PC-3 (cell line): Measurements from ENCODE around the gene OR2D3. TPM values are rescaled to one million over a fixed set of nuclear protein-coding genes. Genes with fewer than 3 reads are reported as not detected.

Experiments
- ATAC-seq: fragments of 200-7000 bp; cut with Tn5 transposase; 2 replicates; pipeline ENCODE4 v1.9.1; 2020; ENCODE audit warnings: mild to moderate bottlenecking, moderate library complexity
- BruUV-seq: library from RNA; stranded (reverse); fragments of 400-500 nt; replicated peaks from 2 replicates; lab custom pipeline; 2021; lab: Mats Ljungman, UMichigan
- CTCF ChIA-PET: fragments of 300-600 bp; sonication (Branson Sonifier 250); formaldehyde crosslinking; loops from one replicate; lab custom pipeline; 2022; ENCODE audit warnings: antibody characterized with exemption; lab: Charles Lee
- POLR2A ChIA-PET: fragments of 300-600 bp; sonication (Branson Sonifier 250); formaldehyde crosslinking; loops from one replicate; lab custom pipeline; 2022; ENCODE audit warnings: antibody characterized with exemption; ENCODE audit not compliant: unreplicated experiment; lab: Charles Lee
- DNase-seq: peaks from one replicate; pipeline ENCODE4 v3.0.0-alpha.2; 2015
- H2AFZ ChIP-seq: fragments of 300-600 bp; sonication (generic); 2 replicates; pipeline ENCODE4 v1.6.0; 2016; ENCODE audit warnings: antibody characterized with exemption, low read length
- H3F3A ChIP-seq: fragments of 300-600 bp; sonication (generic); one replicate; pipeline ENCODE4 v1.6.0; 2017; ENCODE audit warnings: antibody characterized with exemption, low read length, control low read depth, mild to moderate bottlenecking; ENCODE audit not compliant: unreplicated experiment
- H3K27ac ChIP-seq: fragments of 300-600 bp; sonication (generic); 2 replicates; pipeline ENCODE4 v1.5.1; 2016; ENCODE audit warnings: mild to moderate bottlenecking, low read length
- H3K27me3 ChIP-seq: fragments of 300-600 bp; sonication (generic); 2 replicates; pipeline ENCODE4 v1.6.1; 2016; ENCODE audit warnings: low read length, mixed read lengths
- H3K36me3 ChIP-seq: fragments of 300-600 bp; sonication (generic); 2 replicates; pipeline ENCODE4 v1.6.1; 2016; ENCODE audit warnings: low read depth, mixed run types, low read length, mixed read lengths
- H3K4me1 ChIP-seq: fragments of 300-600 bp; sonication (generic); 2 replicates; pipeline ENCODE4 v1.5.1; 2016; ENCODE audit warnings: low read length; ENCODE audit not compliant: insufficient read depth
- H3K4me2 ChIP-seq: fragments of 300-600 bp; sonication (generic); 2 replicates; pipeline ENCODE4 v1.6.0; 2016; ENCODE audit warnings: low read length
- H3K4me3 ChIP-seq: fragments of 300-600 bp; sonication (generic); 2 replicates; pipeline ENCODE4 v1.5.1; 2016; ENCODE audit warnings: mild to moderate bottlenecking, low read length, mixed read lengths
- H3K79me2 ChIP-seq: fragments of 300-600 bp; sonication (generic); 2 replicates; pipeline ENCODE4 v1.6.1; 2017; ENCODE audit warnings: low read length, mixed read lengths
- H3K9ac ChIP-seq: fragments of 300-600 bp; sonication (generic); 2 replicates; pipeline ENCODE4 v1.6.0; 2016; ENCODE audit warnings: mild to moderate bottlenecking, low read length
- H3K9me2 ChIP-seq: fragments of 300-600 bp; sonication (generic); replicated peaks from 2 replicates; pipeline ENCODE4 v1.6.1; 2016; ENCODE audit warnings: mixed run types, low read length, mixed read lengths
- H3K9me3 ChIP-seq: fragments of 300-600 bp; sonication (generic); 2 replicates; pipeline ENCODE4 v1.6.1; 2016; ENCODE audit warnings: low read length, mixed read lengths
- H4K20me1 ChIP-seq: fragments of 300-600 bp; sonication (generic); 2 replicates; pipeline ENCODE4 v1.6.1; 2016; ENCODE audit warnings: low read length, mixed read lengths
- EZH2 ChIP-seq: fragments of 300-600 bp; sonication (generic); IDR thresholded peaks from one replicate; pipeline ENCODE4 v1.6.1; 2017; ENCODE audit warnings: antibody characterized with exemption, mild to moderate bottlenecking, low read length; ENCODE audit not compliant: unreplicated experiment
- EZH2phosphoT487 ChIP-seq: fragments of 300-600 bp; sonication (generic); IDR thresholded peaks from 2 replicates; pipeline ENCODE4 v1.6.1; 2018; ENCODE audit warnings: mild to moderate bottlenecking, antibody characterized with exemption, low read length, borderline replicate concordance
- intact Hi-C: fragments of 100-400 bp; cut with micrococcal nuclease; formaldehyde crosslinking; loops from 2 replicates; pipeline ENCODE4 v1.9.0; 2023
- total RNA-seq: library from RNA; depleted of rRNA; stranded (reverse); fragments of >200 nt; gene quantifications from 2 replicates; pipeline ENCODE4 v1.2.3, GENCODE V29; 2014
- TF ChIP-seq, protein P1 (sequence below): fragments of 300-600 bp; sonication (generic); conservative IDR thresholded peaks from 2 replicates; pipeline ENCODE4 v1.5.1; 2017; ENCODE audit warnings: antibody characterized with exemption, low read depth, mild to moderate bottlenecking, low read length

The OR2D3 gene
- total RNA-seq, 1 experiment from 2014 or later, result not detected

DNA sequence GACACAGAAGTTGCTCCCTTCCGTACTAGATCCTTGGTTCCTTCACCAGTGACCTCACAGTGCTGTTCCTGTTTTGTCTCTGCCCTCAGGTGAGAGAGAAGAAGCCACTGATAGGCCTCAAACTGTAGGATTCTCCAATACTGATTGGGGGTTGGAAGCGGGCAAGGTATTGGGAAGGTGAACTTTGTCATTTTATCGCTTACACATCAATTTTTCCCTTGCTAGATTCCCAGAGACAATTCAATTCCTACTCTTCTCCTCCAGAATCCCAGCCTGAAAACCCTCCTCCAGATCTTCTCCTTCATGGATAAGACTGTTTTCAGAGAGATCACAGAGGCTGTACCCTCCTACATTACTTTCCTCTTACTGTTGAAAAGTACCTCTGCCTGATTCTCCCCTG, 9.4 kb upstream of the OR2D3 start:
- no peak for ATAC-seq
- H3K4me2 ChIP-seq, result no peak overlapping the region
- no peaks in the 10 kb centered on the region for H3F3A ChIP-seq
- H3K4me1 ChIP-seq, result no peaks in the 10 kb centered on the region
- TF ChIP-seq EZH2phosphoT487, result no peak
- TF ChIP-seq, protein P1, sequence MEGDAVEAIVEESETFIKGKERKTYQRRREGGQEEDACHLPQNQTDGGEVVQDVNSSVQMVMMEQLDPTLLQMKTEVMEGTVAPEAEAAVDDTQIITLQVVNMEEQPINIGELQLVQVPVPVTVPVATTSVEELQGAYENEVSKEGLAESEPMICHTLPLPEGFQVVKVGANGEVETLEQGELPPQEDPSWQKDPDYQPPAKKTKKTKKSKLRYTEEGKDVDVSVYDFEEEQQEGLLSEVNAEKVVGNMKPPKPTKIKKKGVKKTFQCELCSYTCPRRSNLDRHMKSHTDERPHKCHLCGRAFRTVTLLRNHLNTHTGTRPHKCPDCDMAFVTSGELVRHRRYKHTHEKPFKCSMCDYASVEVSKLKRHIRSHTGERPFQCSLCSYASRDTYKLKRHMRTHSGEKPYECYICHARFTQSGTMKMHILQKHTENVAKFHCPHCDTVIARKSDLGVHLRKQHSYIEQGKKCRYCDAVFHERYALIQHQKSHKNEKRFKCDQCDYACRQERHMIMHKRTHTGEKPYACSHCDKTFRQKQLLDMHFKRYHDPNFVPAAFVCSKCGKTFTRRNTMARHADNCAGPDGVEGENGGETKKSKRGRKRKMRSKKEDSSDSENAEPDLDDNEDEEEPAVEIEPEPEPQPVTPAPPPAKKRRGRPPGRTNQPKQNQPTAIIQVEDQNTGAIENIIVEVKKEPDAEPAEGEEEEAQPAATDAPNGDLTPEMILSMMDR, result no peak
- no peak for TF ChIP-seq EZH2
- no peak overlapping the region for H3K9ac ChIP-seq
- DNase-seq, result no peak
- no peaks in the 10 kb centered on the region for H3K36me3 ChIP-seq
- ChIA-PET POLR2A (no interaction called here), CTCF (no interaction called here)
- H3K9me3 ChIP-seq, result no peaks in the 10 kb centered on the region
- intact Hi-C loops, result no loop called here
- no peak overlapping the region for H3K27ac ChIP-seq
- no peaks in the 10 kb centered on the region for H3K9me2 ChIP-seq
- H2AFZ ChIP-seq, result no peak overlapping the region
- H3K79me2 ChIP-seq, result no peaks in the 10 kb centered on the region
- H3K27me3 ChIP-seq, result no peaks in the 10 kb centered on the region
- no peak overlapping the region for H3K4me3 ChIP-seq
- no TSS peak for BruUV-seq
- H4K20me1 ChIP-seq, result no peaks in the 10 kb centered on the region

DNA sequence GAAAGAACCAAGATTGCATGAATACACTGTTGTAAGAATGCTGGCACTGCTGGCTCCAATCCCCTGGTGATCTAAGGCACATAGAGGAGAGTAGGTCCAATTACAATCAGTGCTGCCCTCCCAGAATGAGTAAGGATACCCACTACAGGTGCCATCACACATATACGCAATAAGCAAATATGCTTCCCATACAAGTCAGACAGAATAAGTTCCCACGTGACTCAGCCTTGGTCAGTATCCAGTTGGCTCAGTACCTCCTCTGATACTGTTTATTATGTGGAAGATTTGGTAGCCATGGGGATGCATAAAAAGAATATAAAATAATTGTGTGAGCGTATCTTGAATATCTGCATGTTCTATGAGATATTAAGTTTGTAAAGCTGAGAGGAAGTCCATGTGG, 8.9 kb upstream of the OR2D3 start:
- Histone ChIP-seq H3K9me2 (no peaks in the 10 kb centered on the region), H3K4me3 (no peak overlapping the region), H3K27ac (no peak overlapping the region), H3K9ac (no peak overlapping the region), H2AFZ (no peak overlapping the region), H3K79me2 (no peaks in the 10 kb centered on the region), H3K36me3 (no peaks in the 10 kb centered on the region), H3K27me3 (no peaks in the 10 kb centered on the region), H3F3A (no peaks in the 10 kb centered on the region), H3K4me1 (no peaks in the 10 kb centered on the region), H3K4me2 (no peak overlapping the region), H4K20me1 (no peaks in the 10 kb centered on the region), H3K9me3 (no peaks in the 10 kb centered on the region)
- intact Hi-C loops, result no loop called here
- ChIA-PET CTCF (no interaction called here), POLR2A (no interaction called here)
- no peak for TF ChIP-seq EZH2
- TF ChIP-seq EZH2phosphoT487, result no peak
- TF ChIP-seq, protein P1, result no peak
- no TSS peak for BruUV-seq
- DNase-seq (peak; percentile 39), ATAC-seq (no peak)

DNA sequence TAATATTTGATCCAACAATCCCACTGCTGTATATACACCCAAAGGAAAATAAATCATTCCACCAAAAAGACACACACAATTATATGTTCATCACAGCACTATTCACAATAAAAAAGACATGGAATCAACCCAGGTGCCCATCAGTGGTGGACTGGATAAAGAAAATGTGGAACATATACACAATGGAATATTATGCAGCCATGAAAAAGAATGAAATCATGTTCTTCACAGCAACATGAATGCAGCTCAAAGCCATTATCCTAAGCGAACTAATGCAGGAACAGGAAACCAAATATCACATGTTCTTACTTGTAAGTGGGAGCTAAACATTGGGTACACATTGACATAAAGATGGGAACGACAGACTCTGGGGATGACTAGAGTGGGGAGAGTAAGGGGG, 1.1 kb upstream of the OR2D3 start:
- Histone ChIP-seq H3K4me2 (no peak overlapping the region), H3K27me3 (no peaks in the 10 kb centered on the region), H3K9me3 (no peaks in the 10 kb centered on the region), H3K9me2 (no peaks in the 10 kb centered on the region), H3F3A (no peaks in the 10 kb centered on the region), H2AFZ (no peak overlapping the region), H3K4me1 (no peaks in the 10 kb centered on the region), H3K4me3 (no peak overlapping the region), H4K20me1 (no peaks in the 10 kb centered on the region), H3K27ac (no peak overlapping the region), H3K9ac (no peak overlapping the region), H3K36me3 (no peaks in the 10 kb centered on the region), H3K79me2 (no peaks in the 10 kb centered on the region)
- ChIA-PET POLR2A (no interaction called here), CTCF (interaction anchor here (0.6 kb wide), 1 partner anchor 91 kb away, joined by 5 read pairs; no protein-coding TSS in a partner anchor)
- BruUV-seq, result no TSS peak
- DNase-seq (no peak), ATAC-seq (no peak)
- intact Hi-C loops, result no loop called here
- TF ChIP-seq EZH2, result no peak
- TF ChIP-seq, protein P1, result no peak
- TF ChIP-seq EZH2phosphoT487, result no peak
